ENCODE data around the gene FAM24B. TPM values are rescaled to one million over a fixed set of nuclear protein-coding genes. Genes with fewer than 3 reads are reported as not detected.

The FAM24B gene
- total RNA-seq, 1 donor from 2014 or later: 11.8 TPM

GRCh38 chr10:122828716-122829255 is 50.6 kb downstream of the FAM24B start:
- intact Hi-C loops (cut with micrococcal nuclease): no loop called here

- intact Hi-C loops (cut with micrococcal nuclease): no loop called here
These were observed 52.1 kb downstream of the FAM24B start for GRCh38 chr10:122827302-122827701.

- intact Hi-C loops (cut with micrococcal nuclease): no loop called here
These were observed 56.2 kb downstream of the FAM24B start for GRCh38 chr10:122822973-122823690.

- intact Hi-C loops (cut with micrococcal nuclease): no loop called here
These were observed 57.6 kb downstream of the FAM24B start for GRCh38 chr10:122821808-122822207.

- intact Hi-C loops (cut with micrococcal nuclease): no loop called here
These were observed 63.9 kb downstream of the FAM24B start for GRCh38 chr10:122815458-122815857.

GRCh38 chr10:122814493-122814892 is 64.9 kb downstream of the FAM24B start:
- intact Hi-C loops (cut with micrococcal nuclease): no loop called here

GRCh38 chr10:122812751-122813150 is 66.6 kb downstream of the FAM24B start:
- intact Hi-C loops (cut with micrococcal nuclease): no loop called here

GRCh38 chr10:122802282-122802681 is 77.1 kb downstream of the FAM24B start:
- intact Hi-C loops (cut with micrococcal nuclease): no loop called here

Other genes with a start within 250 kb of the FAM24B start
- not detected in 2 replicates for gene C10orf120, start 179.7 kb downstream of the FAM24B start, total RNA-seq
- 3.0 and 3.4 TPM in 2 replicates for gene CUZD1, start 33.7 kb downstream of the FAM24B start, total RNA-seq
- gene FAM24A, start 31.0 kb upstream of the FAM24B start, total RNA-seq: not detected in 2 replicates
- gene C10orf88, start 74.6 kb upstream of the FAM24B start, total RNA-seq: 14.8 and 16.0 TPM in 2 replicates
- gene PSTK, start 100.8 kb upstream of the FAM24B start, total RNA-seq: 3.8 and 5.1 TPM in 2 replicates
- 14.4 and 19.8 TPM in 2 replicates for gene IKZF5, start 129.2 kb upstream of the FAM24B start, total RNA-seq
- gene ACADSB, start 129.4 kb upstream of the FAM24B start, total RNA-seq: 21.1 and 22.7 TPM in 2 replicates

All from T-helper 1 cell treated with Interleukin-12 subunit alpha and Interleukin-12 subunit beta and Interleukin-4 antibody, amounts not matched to agents 30 ng/mL and 1 ng/mL, for 36 hours (primary cell).